Measurements from ENCODE around the gene CD69. TPM values are rescaled to one million over a fixed set of nuclear protein-coding genes. Genes with fewer than 3 reads are reported as not detected.

The CD69 gene
- total RNA-seq, 1 experiment from 2014 or later: not detected

GRCh38 chr12:9776781-9777180 lies 16.1 kb upstream of the CD69 start:
- no TSS peak for BruUV-seq (replicated peaks)
- Mint-ChIP-seq H3K4me1 (ENCODE audit: low read depth, unreplicated experiment) (no peaks in the 10 kb centered on the region), H3K27me3 (ENCODE audit: insufficient read depth, unreplicated experiment) (peaks cover 20% of the 10 kb centered on the region), H3K36me3 (ENCODE audit: insufficient read depth, unreplicated experiment) (no peaks in the 10 kb centered on the region), H3K27ac (ENCODE audit: unreplicated experiment) (no peak overlapping the region), H3K9me3 (ENCODE audit: unreplicated experiment) (no peaks in the 10 kb centered on the region), H3K4me3 (ENCODE audit: unreplicated experiment) (no peak overlapping the region)
- ChIA-PET POLR2A (no interaction called here), CTCF (no interaction called here)
- TF ChIP-seq CTCF (IDR thresholded peaks at IDR 0.05; ENCODE audit: insufficient read depth in 1 of 2, low read depth in 1 of 2, low read length in 1 of 2, severe bottlenecking in 1 of 2, unreplicated experiment in 1 of 2): no peak
- no peak for DNase-seq
- no peak overlapping the region for H3K4me3 ChIP-seq (ENCODE audit: low read depth, low read length)
- H3K4me1 ChIP-seq: no peaks in the 10 kb centered on the region
- intact Hi-C loops (cut with micrococcal nuclease; ENCODE audit: unreplicated experiment): no loop called here
- H3K36me3 ChIP-seq (ENCODE audit: control insufficient read depth, insufficient read depth, low read length): no peaks in the 10 kb centered on the region
- H3K27me3 ChIP-seq (replicated peaks; ENCODE audit: control insufficient read depth, insufficient read depth, low read length): no peaks in the 10 kb centered on the region
- no peaks in the 10 kb centered on the region for H3K9me3 ChIP-seq

- no peak for DNase-seq
- ChIA-PET CTCF (no interaction called here), POLR2A (no interaction called here)
- Mint-ChIP-seq H3K36me3 (ENCODE audit: insufficient read depth, unreplicated experiment) (no peaks in the 10 kb centered on the region), H3K27me3 (ENCODE audit: insufficient read depth, unreplicated experiment) (peaks cover 19% of the 10 kb centered on the region), H3K27ac (ENCODE audit: unreplicated experiment) (no peak overlapping the region), H3K9me3 (ENCODE audit: unreplicated experiment) (no peaks in the 10 kb centered on the region), H3K4me3 (ENCODE audit: unreplicated experiment) (no peak overlapping the region), H3K4me1 (ENCODE audit: low read depth, unreplicated experiment) (no peaks in the 10 kb centered on the region)
- intact Hi-C loops (cut with micrococcal nuclease; ENCODE audit: unreplicated experiment): no loop called here
- Histone ChIP-seq H3K9me3 (no peaks in the 10 kb centered on the region), H3K27me3 (replicated peaks; ENCODE audit: control insufficient read depth, insufficient read depth, low read length) (no peaks in the 10 kb centered on the region), H3K4me1 (no peaks in the 10 kb centered on the region), H3K4me3 (ENCODE audit: low read depth, low read length) (no peak overlapping the region), H3K36me3 (ENCODE audit: control insufficient read depth, insufficient read depth, low read length) (no peaks in the 10 kb centered on the region)
- no TSS peak for BruUV-seq (replicated peaks)
- TF ChIP-seq CTCF (IDR thresholded peaks at IDR 0.05; ENCODE audit: insufficient read depth in 1 of 2, low read depth in 1 of 2, low read length in 1 of 2, severe bottlenecking in 1 of 2, unreplicated experiment in 1 of 2): no peak
Observed at GRCh38 chr12:9773216-9773877, 12.6 kb upstream of the CD69 start.

- no TSS peak for BruUV-seq (replicated peaks)
- H3K27me3 ChIP-seq (replicated peaks; ENCODE audit: control insufficient read depth, insufficient read depth, low read length): no peaks in the 10 kb centered on the region
Observed at GRCh38 chr12:9763025-9763424, 2.3 kb upstream of the CD69 start.

More at GRCh38 chr12:9763025-9763424, 2.3 kb upstream of the CD69 start:
- H3K27me3 Mint-ChIP-seq (ENCODE audit: insufficient read depth, unreplicated experiment): peaks cover 29% of the 10 kb centered on the region
- ChIA-PET POLR2A (no interaction called here), CTCF (no interaction called here)
- no peak overlapping the region for H3K4me3 Mint-ChIP-seq (ENCODE audit: unreplicated experiment)
- DNase-seq: no peak
- Histone ChIP-seq H3K4me1 (no peaks in the 10 kb centered on the region), H3K36me3 (ENCODE audit: control insufficient read depth, insufficient read depth, low read length) (no peaks in the 10 kb centered on the region), H3K4me3 (ENCODE audit: low read depth, low read length) (no peak overlapping the region), H3K9me3 (no peaks in the 10 kb centered on the region)
- no peak overlapping the region for H3K27ac Mint-ChIP-seq (ENCODE audit: unreplicated experiment)
- H3K4me1 Mint-ChIP-seq (ENCODE audit: low read depth, unreplicated experiment): no peaks in the 10 kb centered on the region
- no peaks in the 10 kb centered on the region for H3K36me3 Mint-ChIP-seq (ENCODE audit: insufficient read depth, unreplicated experiment)
- no peaks in the 10 kb centered on the region for H3K9me3 Mint-ChIP-seq (ENCODE audit: unreplicated experiment)
- intact Hi-C loops (cut with micrococcal nuclease; ENCODE audit: unreplicated experiment): no loop called here
- TF ChIP-seq CTCF (IDR thresholded peaks at IDR 0.05; ENCODE audit: insufficient read depth in 1 of 2, low read depth in 1 of 2, low read length in 1 of 2, severe bottlenecking in 1 of 2, unreplicated experiment in 1 of 2): no peak

Data from Caco-2 (cell line).